HG02798 (cell line): ENCODE data around the gene RTF2.
A peak's percentile ranks its signal among the peaks of the same experiment; 100 is the strongest.

ENCODE experiments used
- ATAC-seq: cut with Tn5 transposase; IDR thresholded peaks from one replicate; pipeline ENCODE4 v1.9.1; 2021; ENCODE audit warnings: mild to moderate bottlenecking; ENCODE audit not compliant: unreplicated experiment, poor library complexity

The RTF2 gene

GRCh38 chr20:56437196-56437960, 31.0 kb upstream of the RTF2 start:
- ATAC-seq, result no peak

DNA sequence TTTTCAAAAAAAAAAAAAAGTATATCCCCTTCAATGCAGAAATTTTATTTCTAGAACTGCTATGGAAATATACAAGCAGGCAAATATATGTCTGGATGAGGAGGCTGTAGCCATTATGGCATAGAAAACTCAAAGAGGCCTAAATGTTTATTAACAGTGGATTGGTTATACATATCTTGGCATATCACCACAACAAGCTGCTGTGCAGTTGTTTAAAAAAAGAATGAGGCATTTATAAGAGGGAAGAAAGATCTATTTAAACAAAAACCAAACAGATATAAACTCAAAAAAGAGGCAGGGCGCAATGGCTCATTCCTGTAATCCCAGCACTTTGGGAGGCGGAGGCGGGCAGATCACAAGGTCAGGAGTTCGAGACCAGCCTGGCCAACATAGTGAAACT, 30.1 kb upstream of the RTF2 start:
- no peak for ATAC-seq

GRCh38 chr20:56439771-56440291, 28.6 kb upstream of the RTF2 start:
- ATAC-seq, result no peak

- peak; percentile 81 for ATAC-seq
These were observed 27.9 kb upstream of the RTF2 start for GRCh38 chr20:56440346-56441007.

DNA sequence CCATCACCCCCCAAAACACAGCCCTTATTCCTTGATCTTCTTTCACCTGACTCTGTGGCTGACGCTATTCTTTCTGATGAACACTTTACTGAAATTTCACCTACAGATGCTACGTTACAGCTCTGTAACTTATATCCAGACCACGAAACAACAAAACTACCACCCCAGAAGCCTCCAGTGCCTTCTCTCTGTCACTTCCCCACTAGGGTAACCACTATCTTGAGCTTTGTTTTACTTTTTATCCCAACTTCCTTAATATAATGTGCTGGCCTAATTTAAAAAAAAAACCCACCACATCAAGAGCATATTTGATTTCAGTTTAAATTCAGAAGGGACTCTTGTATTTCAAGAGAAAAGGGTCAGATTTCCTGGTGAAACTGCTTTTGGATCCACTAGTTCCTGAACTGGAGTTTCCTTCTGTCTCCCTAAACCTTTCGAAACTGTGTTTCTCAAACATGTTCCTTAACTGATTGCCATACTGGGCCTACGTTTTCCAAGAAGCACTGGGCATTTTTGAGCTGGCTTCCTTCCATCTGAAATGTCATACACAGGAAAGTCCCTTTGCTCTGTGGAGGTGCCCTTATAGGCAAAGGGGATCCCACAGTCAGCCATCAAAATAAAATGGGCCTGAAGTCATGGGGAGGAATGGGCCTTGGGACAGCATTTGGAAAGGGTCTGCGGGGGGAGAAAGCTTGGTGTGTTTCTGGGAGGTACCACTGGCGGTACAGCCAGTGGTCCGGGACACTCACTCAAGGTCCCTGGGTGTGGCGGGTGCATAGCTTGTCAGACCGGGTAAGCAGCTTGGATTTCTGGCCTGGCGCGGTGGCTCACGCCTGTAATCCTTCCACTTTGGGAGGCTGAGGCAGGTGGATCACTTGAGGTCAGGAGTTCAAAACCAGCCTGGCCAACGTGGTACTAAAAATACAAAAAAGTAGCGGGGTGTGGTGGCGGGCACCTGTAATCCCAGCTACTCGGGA, 25.8 kb upstream of the RTF2 start:
- ATAC-seq, result no peak

DNA sequence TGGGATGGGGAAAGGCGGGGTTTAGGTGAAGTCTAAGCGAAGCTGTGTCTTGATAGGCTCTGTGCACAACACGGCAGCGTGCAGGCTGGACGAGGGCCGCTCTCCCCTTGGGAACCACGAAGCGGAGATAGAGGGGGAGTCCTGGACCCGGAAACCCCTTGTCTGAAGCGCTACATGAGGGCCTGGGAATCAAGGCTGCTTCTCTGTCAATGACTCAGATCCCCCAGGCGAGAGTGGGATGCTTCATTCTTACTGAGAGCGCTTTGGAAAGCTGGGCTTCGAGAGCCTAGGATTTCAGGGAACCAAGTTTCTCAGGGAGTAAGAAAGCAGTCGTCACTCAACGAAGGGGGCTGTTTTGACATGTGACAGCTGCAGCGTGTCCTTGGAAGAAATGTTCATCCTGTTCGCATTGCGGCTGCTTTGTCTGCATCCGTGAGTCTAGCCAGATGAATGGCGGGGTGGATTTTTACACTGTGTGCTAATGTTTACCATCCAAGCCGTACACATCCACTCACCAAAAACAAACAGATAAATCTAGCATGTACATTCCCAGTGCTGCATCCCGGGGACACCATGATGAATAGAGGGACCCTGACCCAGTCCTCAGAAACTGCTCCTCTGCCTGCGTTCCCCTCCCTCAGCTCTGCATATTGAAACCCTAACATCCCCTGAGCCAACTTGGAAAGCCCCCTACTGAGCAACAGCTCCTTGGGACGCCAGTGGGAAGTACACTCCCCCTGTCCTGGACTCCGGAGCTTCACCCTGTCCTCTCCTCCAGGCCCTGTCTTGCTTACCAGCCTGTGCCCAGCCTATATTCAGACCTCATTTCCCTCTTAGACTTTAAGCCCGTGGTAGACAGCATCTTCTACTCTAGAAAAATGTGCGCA, 24.5 kb upstream of the RTF2 start:
- no peak for ATAC-seq

DNA sequence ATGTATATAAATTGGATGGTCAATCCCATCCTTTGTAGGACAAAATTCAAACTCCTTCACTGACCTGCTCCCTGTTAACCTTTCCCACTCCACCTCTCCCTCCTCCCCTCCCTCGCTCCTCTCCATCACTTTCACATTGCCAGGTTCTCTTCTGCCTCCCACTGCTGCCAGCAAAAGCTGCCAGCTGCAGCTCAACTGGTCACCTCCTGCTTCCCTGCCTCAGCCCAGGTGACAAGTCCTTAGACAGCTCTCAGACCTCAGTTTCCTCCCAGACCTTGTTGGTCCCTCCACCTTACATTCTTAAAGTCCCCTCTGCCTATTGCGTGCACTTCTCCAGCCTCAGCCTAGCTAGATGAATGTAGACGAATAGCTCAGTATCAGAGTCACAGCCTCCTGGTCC, 23.3 kb upstream of the RTF2 start:
- ATAC-seq, result no peak

DNA sequence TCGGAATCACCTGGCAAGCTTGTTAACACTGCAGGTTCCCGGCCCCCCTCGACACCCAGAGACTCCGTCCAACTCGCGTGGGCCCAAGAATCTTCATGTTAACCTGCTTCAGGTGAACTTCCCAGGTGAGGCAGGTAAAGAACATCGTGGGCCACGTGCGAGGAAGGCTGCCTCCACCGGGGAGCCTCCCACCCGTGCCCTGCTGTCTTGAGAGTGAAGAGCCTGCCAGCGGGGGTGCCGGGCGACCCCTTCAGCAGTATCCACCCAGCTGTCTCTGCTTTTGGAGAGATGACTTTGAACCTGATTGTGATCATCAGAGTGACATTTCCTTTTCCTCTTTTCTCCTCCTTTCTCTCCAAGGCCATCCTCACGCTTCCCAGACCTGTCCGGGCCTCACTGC, 22.9 kb upstream of the RTF2 start:
- ATAC-seq, result no peak

- ATAC-seq, result no peak
These were observed 21.2 kb upstream of the RTF2 start for GRCh38 chr20:56447227-56447626.

DNA sequence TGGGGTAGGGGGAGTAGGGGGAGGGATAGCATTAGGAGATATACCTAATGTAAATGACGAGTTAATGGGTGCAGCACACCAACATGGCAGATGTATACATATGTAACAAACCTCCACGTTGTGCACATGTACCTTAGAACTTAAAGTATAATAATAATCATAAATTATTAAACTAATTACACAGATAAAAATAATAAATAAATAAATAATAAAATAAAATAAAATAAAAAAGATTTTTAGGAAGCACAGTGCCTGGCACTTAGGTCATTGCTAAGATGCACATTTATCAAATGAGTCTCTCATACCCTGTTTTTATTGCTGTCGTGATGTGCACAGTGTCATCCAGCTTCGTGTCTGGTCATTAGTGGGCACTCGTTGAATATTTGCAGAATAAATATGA, 19.0 kb upstream of the RTF2 start:
- no peak for ATAC-seq

DNA sequence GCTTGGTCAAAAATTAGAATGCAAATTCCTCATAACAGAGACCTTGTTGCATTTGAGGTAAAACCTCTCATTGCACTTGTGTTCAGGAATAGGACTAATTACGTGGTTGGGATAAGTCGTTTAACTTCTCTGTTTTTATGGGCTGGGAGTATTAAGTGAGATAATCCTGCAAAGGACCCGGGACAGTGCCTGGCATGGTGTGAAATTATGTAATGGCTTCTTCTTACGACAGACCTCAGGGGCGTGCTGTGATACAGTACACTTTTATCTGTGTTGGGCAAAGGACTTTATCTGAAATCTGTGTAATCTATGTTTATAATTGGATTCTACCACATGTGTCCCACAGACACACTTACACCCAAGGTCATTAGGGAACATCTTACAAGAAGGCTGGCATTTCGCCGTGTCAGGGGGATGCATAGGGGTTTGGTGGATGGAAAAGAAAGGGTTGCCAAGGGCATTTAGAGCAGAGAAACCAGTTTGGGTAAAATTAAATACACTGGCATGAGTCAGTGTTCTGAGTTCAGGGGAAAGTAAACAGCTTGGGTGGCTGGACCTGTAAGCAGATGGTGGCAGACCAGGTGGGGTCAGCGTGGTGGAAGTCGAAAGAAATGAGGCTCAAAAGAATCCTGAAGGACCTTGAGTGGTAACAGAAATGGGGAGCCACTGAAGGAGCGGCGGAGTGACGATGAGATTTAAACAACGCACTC, 17.2 kb upstream of the RTF2 start:
- ATAC-seq, result no peak

- ATAC-seq, result peak; percentile 73
These were observed 15.1 kb upstream of the RTF2 start for GRCh38 chr20:56453352-56453751.

- peak; percentile 84 for ATAC-seq
These were observed 13.7 kb upstream of the RTF2 start for GRCh38 chr20:56454754-56455153.

DNA sequence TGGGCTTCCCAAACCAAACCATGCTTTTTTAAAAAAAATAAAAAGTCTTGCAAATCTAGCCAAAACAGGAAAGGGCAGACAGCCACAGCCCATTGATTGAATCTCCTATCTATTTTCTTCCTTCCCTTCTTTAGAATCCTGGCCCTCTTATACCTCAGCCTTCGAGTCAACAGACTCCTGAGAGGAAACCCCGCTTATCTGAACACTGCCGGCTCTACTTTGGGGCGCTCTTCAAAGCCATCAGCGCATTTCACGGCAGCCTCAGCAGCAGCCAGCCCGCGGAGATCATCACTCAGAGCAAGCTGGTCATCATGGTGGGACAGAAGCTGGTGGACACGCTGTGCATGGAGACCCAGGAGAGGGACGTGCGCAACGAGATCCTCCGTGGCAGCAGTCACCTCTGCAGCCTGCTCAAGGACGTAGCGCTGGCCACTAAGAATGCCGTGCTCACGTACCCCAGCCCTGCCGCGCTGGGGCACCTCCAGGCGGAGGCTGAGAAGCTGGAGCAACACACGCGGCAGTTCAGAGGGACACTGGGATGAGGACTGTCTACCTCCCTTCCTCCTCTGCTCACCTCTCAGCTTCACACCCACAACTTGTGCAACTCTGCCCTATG, 10.1 kb upstream of the RTF2 start:
- ATAC-seq, result no peak

DNA sequence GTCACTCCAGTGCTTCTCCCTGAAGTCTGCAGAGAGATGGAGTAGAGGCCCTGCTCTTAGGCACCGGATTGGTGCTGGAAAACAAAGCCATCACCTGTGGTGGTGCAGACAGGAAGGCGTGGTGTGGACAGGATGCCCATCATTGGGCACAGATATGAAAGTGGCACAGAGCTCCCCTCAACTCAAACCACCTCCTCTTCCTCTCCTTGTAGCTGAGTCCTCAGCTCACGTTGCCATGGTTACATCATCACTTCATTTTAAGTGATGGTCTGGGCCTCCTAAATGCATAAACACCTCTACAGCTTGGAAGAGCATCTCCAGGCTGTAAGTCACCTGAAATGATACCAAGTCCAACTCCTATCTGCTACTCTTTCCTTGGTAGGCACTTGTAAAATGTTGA, 8.0 kb upstream of the RTF2 start:
- no peak for ATAC-seq

GRCh38 chr20:56461576-56461975, 6.9 kb upstream of the RTF2 start:
- ATAC-seq, result no peak

GRCh38 chr20:56463428-56463827, 5.0 kb upstream of the RTF2 start:
- no peak for ATAC-seq

- peak; percentile 25 for ATAC-seq
These were observed 2.4 kb upstream of the RTF2 start for GRCh38 chr20:56465997-56466396.

GRCh38 chr20:56467968-56468315, 485 bp upstream of the RTF2 start:
- ATAC-seq, result no peak
